Stimulated activated CD4-positive, alpha-beta T cell treated with anti-CD3 and anti-CD28 coated beads, Interleukin-12 subunit alpha, Interleukin-12 subunit beta, amount 100 ng/mL, for 4 hours (primary cell): ENCODE measurements around the gene CD226.
"Not testable (repeated sequence)": the region's sequence is repeated elsewhere in the genome, so short reads cannot be mapped to it uniquely, and the experiment has no call there.

Experiments
- DNase-seq: peaks from one replicate; pipeline ENCODE4 v3.0.0-alpha.2; 2020

CD226 gene

GRCh38 chr18:69956057-69956456, 8.4 kb upstream of the CD226 start:
- no peak for DNase-seq

GRCh38 chr18:69954719-69955480, 7.2 kb upstream of the CD226 start:
- DNase-seq: no peak

- DNase-seq: no peak
These were observed 5.5 kb upstream of the CD226 start for GRCh38 chr18:69953191-69953590.

- no peak for DNase-seq
These were observed 3.5 kb upstream of the CD226 start for GRCh38 chr18:69951182-69951581.

GRCh38 chr18:69949538-69949936, 1.9 kb upstream of the CD226 start:
- no peak for DNase-seq

- DNase-seq: peak; percentile 44
These were observed 1.4 kb upstream of the CD226 start for GRCh38 chr18:69948919-69949537.

GRCh38 chr18:69948256-69948655, 583 bp upstream of the CD226 start:
- DNase-seq: no peak

- no peak for DNase-seq
These were observed 991 bp downstream of the CD226 start for GRCh38 chr18:69946608-69947155.

- DNase-seq: no peak
These were observed 2.2 kb downstream of the CD226 start for GRCh38 chr18:69945220-69946114.

GRCh38 chr18:69944436-69944835, 3.2 kb downstream of the CD226 start:
- no peak for DNase-seq

GRCh38 chr18:69943021-69943420, 4.7 kb downstream of the CD226 start:
- no peak for DNase-seq

GRCh38 chr18:69941183-69941582, 6.5 kb downstream of the CD226 start:
- DNase-seq: no peak

GRCh38 chr18:69939812-69940211, 7.9 kb downstream of the CD226 start:
- DNase-seq: not testable (repeated sequence)

- no peak for DNase-seq
These were observed 11.5 kb downstream of the CD226 start for GRCh38 chr18:69936191-69936558.

GRCh38 chr18:69935319-69936190, 12.1 kb downstream of the CD226 start:
- peak; percentile 68 for DNase-seq

- no peak for DNase-seq
These were observed 12.9 kb downstream of the CD226 start for GRCh38 chr18:69934601-69935265.

- DNase-seq: no peak
These were observed 18.5 kb downstream of the CD226 start for GRCh38 chr18:69929041-69929774.

- DNase-seq: no peak
These were observed 31.3 kb downstream of the CD226 start for GRCh38 chr18:69916412-69916811.

GRCh38 chr18:69908838-69909237, 38.8 kb downstream of the CD226 start:
- DNase-seq: no peak

- DNase-seq: no peak
These were observed 40.9 kb downstream of the CD226 start for GRCh38 chr18:69906765-69907164.

- DNase-seq: no peak
These were observed 46.7 kb downstream of the CD226 start for GRCh38 chr18:69900941-69901340.
